Pancreas (tissue), 10 donors: Measurements from ENCODE around the gene LMF1. TPM values are rescaled to one million over a fixed set of nuclear protein-coding genes. Genes with fewer than 3 reads are reported as not detected.

Experiments
- ATAC-seq, 4 donors: fragments of 200-7000 bp; cut with Tn5 transposase; one replicate each; pipeline versions ENCODE4 v1.8.0 to v1.9.1; 2020; ENCODE audit warnings: mild to moderate bottlenecking in 4 of 4, moderate library complexity in 4 of 4
- DNase-seq, 6 donors: peaks; one replicate each; pipeline ENCODE4 v3.0.0-alpha.2; 2020
- FAIRE-seq: peaks from 2 replicates; lab custom pipeline; 2012; peaks lifted over from hg19 to GRCh38; lab: Jason Lieb, UNC
- H3K27ac ChIP-seq, 4 donors: fragments of 200-600 bp; sonication (generic); 1 replicate in 3 of 4; 2 replicates in 1 of 4; pipeline versions ENCODE4 v1.5.0 to v1.8.0; 2020
- H3K27me3 ChIP-seq, 4 donors: fragments of 200-600 bp; one replicate each; pipeline ENCODE4 v1.8.0; 2021
- H3K36me3 ChIP-seq, 3 donors: fragments of 200-600 bp; sonication (generic) in 1 of 3; one replicate each; pipeline versions ENCODE4 v1.5.0 to v1.8.0; 2020 to 2021
- H3K4me1 ChIP-seq, 3 donors: fragments of 200-600 bp; one replicate each; pipeline ENCODE4 v1.8.0; 2021
- H3K4me3 ChIP-seq, 4 donors: fragments of 200-600 bp; sonication (generic) in 2 of 4; one replicate each; pipeline versions ENCODE4 v1.5.0 to v1.8.0; 2020 to 2021
- H3K9me3 ChIP-seq, 4 donors: fragments of 200-600 bp; one replicate each; pipeline ENCODE4 v1.8.0; 2021
- WGBS, 2 donors: extraction: QIAGEN DNeasy Blood & Tissue Kit; methylation state at CpG; one replicate each; pipeline ENCODE4 v1.1.7; 2013; 5-methylcytosine and 5-hydroxymethylcytosine counted together
- intact Hi-C, 3 donors: fragments of 100-400 bp; cut with DNase I; formaldehyde crosslinking; loops; one replicate each; pipeline versions ENCODE4 v1.11.1 to v1.14.2; 2022
- polyA plus RNA-seq, 2 donors: library from polyadenylated mRNA; stranded (reverse); fragments of 200-250 nt; gene quantifications; one replicate each; pipeline ENCODE4 v1.2.3, GENCODE V29; 2013
- total RNA-seq, 6 donors: library from RNA; stranded (reverse); fragmentation: NEBNext Ultra II Directional in 4 of 6; extraction: Animal tissue kit (Norgen Biotek cat#: 25700) in 4 of 6; gene quantifications; one replicate each; pipeline versions ENCODE4 v1.2.1 to v1.2.4, GENCODE V29; 2021 to 2023
- TF ChIP-seq, protein P1 (sequence below), 4 donors: fragments of 200-600 bp; sonication (generic) in 3 of 4; IDR thresholded peaks; one replicate each; pipeline versions ENCODE4 v1.5.0 to v1.8.0; 2021; ENCODE audit warnings: antibody characterized with exemption in 4 of 4
- donor health status: healthy with polysubstance abuse.
- donor health status: DM: no; HTN: no; CAD: no; lungs with moderate emphysema.
- donor health status: DM: no; HTN: no; CAD: no.
- donor health status: control.
- donor health status: control.
- donor health status: Bipolar disorder and iron deficiency.
- donor health status: DM: yes; HTN: yes; CAD: no.
- donor health status: DM: no; HTN: no; CAD: no.
- donor health status: DM: no; HTN: no; CAD: no.
- donor health status: DM: yes; HTN: yes; CAD: no.

Gene LMF1
- total and polyA plus RNA-seq, 8 donors = 9.3 to 64.6 (median 15.7) TPM

DNA sequence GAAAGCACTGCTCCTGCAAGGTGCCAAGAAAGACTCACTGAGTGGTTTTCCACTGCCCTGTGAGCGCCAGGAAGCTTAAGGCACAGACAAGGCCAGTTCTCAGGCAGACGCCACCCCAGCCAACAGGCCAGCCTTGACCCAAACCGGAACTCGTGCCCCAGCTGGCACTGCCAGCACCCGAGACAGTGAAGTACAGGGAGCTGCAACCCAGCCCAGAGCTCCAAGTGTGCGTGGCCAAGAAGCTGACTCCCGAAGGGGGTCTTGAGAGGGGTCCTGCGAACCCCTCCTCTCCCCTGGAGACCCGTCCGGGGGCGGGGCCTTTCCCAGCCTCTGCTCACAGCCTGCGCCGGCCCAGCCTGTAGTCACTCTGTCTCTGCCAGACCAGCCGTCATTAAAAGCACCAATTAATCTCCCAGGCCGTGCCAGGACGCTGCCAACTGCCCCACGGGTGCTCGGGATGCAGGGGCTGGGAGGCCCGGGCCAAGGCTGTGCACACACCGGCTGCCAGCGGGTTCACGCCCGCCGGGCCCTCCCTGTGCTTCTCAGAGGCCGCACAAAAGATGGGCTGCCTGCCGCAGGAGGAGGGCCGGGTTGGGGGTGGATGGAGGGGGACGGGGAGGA is 6.4 kb upstream of the LMF1 start:
- ATAC-seq (peak; percentile 49 to 67 (median 61)), FAIRE-seq (no peak), DNase-seq (peak; percentile 54 to 84 (median 66))
- peak overlapping the region; percentile 48 to 78 (median 70) for H3K27ac ChIP-seq
- no peaks in the 10 kb centered on the region for H3K36me3 ChIP-seq
- WGBS, 2 donors = 41 to 45% methylated on average over 24 to 28 of the region's 28 CpGs
- H3K4me1 ChIP-seq = peaks cover 3 to 16% (median 8%) of the 10 kb centered on the region in 3 donors
- no peaks in the 10 kb centered on the region for H3K9me3 ChIP-seq
- intact Hi-C loops = no loop called here
- H3K4me3 ChIP-seq = no peak overlapping the region
- H3K27me3 ChIP-seq = no peaks in the 10 kb centered on the region
- TF ChIP-seq, protein P1, sequence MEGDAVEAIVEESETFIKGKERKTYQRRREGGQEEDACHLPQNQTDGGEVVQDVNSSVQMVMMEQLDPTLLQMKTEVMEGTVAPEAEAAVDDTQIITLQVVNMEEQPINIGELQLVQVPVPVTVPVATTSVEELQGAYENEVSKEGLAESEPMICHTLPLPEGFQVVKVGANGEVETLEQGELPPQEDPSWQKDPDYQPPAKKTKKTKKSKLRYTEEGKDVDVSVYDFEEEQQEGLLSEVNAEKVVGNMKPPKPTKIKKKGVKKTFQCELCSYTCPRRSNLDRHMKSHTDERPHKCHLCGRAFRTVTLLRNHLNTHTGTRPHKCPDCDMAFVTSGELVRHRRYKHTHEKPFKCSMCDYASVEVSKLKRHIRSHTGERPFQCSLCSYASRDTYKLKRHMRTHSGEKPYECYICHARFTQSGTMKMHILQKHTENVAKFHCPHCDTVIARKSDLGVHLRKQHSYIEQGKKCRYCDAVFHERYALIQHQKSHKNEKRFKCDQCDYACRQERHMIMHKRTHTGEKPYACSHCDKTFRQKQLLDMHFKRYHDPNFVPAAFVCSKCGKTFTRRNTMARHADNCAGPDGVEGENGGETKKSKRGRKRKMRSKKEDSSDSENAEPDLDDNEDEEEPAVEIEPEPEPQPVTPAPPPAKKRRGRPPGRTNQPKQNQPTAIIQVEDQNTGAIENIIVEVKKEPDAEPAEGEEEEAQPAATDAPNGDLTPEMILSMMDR (IDR thresholded peaks at IDR 0.05) = no peak

DNA sequence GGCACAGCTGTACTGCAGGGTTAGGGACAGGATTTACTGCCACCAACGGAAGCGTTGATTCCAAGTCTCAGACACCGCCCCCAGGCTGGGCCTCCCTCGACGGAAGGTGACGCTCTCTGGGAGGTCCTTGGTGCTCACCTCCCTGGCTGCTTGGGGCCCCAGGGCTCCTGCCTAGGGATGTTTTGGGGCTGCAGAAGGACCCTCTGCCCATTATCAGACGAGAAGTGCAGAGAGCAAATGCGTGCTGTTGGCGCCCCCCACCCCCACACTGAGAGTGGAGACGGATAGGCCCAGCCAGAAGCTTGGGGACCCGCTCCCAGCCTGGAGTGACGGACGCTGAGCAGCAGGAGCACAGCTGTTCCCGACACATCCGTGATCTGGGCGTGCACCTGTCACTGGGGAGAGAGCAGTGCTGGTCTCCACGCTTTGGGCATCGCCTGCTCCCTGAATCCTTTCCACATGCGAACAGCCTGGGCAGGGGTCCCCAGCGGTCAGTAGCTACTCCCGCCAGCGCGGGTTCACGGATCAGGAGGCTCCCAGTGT is 5.7 kb upstream of the LMF1 start:
- H3K4me3 ChIP-seq = no peak overlapping the region
- no peaks in the 10 kb centered on the region for H3K27me3 ChIP-seq
- DNase-seq (peak in 2 of 6 donors; percentile 42 to 57), FAIRE-seq (no peak), ATAC-seq (no peak)
- no peaks in the 10 kb centered on the region for H3K9me3 ChIP-seq
- 79 to 83% methylated on average over 24 of the region's 24 CpGs for WGBS, 2 donors
- H3K27ac ChIP-seq = peak overlapping the region; percentile 48 to 78 (median 70)
- intact Hi-C loops = no loop called here
- H3K4me1 ChIP-seq = peaks cover 3 to 17% (median 8%) of the 10 kb centered on the region in 3 donors
- no peaks in the 10 kb centered on the region for H3K36me3 ChIP-seq
- TF ChIP-seq, protein P1 (IDR thresholded peaks at IDR 0.05) = no peak

DNA sequence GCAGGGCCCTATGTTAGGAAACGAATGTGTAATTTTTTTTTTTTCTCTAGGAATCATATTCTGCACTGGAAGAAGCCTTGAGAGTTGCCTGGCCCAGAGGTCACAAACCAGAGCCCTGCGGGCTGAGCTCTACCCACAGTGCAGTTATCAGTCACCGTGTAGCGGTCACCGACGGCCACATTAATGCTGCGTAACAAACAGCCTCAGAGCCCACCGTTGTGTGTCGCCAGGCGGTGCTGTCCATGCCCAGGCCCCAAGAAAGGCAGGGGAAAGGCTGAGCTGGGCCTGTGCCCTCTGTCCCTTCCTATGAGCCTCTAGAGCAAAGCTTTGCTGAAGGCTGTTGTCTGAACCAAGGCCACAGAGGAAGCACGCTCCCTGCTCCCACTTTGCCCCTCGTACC is 4.5 kb upstream of the LMF1 start:
- TF ChIP-seq, protein P1 (IDR thresholded peaks at IDR 0.05) = no peak
- 93 to 94% methylated on average over 12 of the region's 12 CpGs for WGBS, 2 donors
- DNase-seq (no peak), ATAC-seq (no peak), FAIRE-seq (no peak)
- Histone ChIP-seq H3K27me3 (no peaks in the 10 kb centered on the region), H3K9me3 (no peaks in the 10 kb centered on the region), H3K36me3 (no peaks in the 10 kb centered on the region), H3K27ac (peak overlapping the region in 1 of 4 donors; percentile 73), H3K4me3 (no peak overlapping the region), H3K4me1 (peaks cover 6 to 17% (median 8%) of the 10 kb centered on the region in 3 donors)
- intact Hi-C loops = no loop called here

DNA sequence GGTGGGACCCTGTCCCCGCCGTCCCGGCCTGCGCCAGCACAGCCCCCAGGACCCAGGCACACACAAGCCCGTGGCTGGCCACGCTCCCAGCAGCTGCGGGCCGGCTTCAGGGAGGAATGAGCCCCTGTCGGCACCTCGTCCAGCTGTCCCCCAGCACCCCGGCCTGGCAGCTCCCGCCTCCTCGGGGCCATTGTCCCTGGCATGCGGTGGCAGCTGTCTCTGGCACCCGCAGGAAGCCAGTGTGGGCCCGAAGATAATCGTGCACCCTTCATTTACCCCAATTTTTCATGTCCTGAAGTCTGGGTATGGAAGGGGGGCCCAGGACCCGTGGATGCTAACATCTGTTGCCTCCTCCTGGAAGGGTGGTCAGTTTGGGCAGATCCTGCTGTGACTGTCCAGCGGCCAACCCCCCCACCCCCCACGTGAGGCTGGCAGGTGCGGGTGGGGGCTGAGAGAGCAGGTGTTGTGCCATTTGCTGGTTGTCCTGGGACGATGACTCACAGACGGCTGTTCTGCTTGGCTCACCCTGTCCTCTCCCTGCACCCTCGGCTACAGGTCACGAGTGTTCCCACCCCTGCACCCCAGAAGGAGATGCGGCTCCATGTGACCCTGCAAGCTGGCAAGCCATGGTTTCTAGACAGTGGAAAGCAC is 4.0 kb upstream of the LMF1 start:
- H3K27me3 ChIP-seq = no peaks in the 10 kb centered on the region
- H3K27ac ChIP-seq = peak overlapping the region in 1 of 4 donors; percentile 8
- ATAC-seq (no peak), FAIRE-seq (no peak), DNase-seq (peak in 1 of 6 donors; percentile 63)
- no peaks in the 10 kb centered on the region for H3K9me3 ChIP-seq
- TF ChIP-seq, protein P1 (IDR thresholded peaks at IDR 0.05) = no peak
- no peak overlapping the region for H3K4me3 ChIP-seq
- intact Hi-C loops = no loop called here
- WGBS, 2 donors = 65 to 69% methylated on average over 26 of the region's 26 CpGs
- no peaks in the 10 kb centered on the region for H3K36me3 ChIP-seq
- H3K4me1 ChIP-seq = peaks cover 9 to 17% (median 11%) of the 10 kb centered on the region in 3 donors
